ENCODE measurements around the gene COL27A1.
A peak's percentile ranks its signal among the peaks of the same experiment; 100 is the strongest.

The COL27A1 gene

DNA sequence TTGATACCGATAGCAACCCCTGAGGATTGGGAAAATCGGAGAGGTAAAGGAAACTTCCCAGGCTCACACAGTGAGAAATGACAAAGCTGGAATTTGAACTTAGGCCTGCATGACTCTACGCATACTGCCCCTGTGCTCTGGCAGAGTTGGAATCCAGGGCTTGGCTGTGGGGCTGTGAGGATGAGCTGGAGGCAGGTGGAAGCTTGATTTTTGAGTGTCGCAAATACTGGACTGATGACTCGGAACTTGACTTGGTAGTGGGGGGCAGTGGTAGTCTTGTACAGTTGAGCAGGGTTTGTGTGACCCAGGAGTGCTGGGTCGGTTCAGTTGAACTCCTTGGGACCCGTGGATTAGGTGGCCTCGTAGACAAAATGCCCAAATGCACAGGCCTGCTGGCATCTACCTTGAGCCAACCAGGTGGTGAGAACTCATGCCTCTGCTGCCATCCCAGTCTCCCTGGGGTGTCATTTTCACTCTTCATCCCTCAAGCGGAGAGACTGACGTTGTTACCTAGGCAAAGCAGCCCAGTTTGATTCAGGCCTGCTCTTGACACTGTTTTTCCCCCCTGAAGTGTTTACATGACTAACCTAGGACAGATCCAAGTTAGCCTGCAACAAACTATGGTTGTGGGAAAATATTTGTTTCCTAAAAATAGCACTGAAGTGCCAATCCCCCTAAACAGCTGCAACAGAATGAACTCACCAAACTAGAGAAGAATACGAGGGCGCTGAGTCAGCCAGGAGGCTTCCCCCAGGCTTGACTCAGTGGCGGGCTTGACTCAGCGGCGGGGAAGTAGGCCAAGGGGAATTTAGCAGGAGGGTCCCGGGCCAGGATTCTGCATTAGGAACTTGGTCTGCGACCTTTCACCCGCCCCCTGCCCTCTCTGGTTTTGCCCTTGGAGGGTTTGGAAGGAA is 121.8 kb downstream of the COL27A1 start:
- peak; percentile 94 for DNase-seq (ENCODE audit: low read depth)
- no peak overlapping the region for H3K4me3 ChIP-seq (ENCODE audit: low read depth, low read length)
- TF ChIP-seq, protein P1, sequence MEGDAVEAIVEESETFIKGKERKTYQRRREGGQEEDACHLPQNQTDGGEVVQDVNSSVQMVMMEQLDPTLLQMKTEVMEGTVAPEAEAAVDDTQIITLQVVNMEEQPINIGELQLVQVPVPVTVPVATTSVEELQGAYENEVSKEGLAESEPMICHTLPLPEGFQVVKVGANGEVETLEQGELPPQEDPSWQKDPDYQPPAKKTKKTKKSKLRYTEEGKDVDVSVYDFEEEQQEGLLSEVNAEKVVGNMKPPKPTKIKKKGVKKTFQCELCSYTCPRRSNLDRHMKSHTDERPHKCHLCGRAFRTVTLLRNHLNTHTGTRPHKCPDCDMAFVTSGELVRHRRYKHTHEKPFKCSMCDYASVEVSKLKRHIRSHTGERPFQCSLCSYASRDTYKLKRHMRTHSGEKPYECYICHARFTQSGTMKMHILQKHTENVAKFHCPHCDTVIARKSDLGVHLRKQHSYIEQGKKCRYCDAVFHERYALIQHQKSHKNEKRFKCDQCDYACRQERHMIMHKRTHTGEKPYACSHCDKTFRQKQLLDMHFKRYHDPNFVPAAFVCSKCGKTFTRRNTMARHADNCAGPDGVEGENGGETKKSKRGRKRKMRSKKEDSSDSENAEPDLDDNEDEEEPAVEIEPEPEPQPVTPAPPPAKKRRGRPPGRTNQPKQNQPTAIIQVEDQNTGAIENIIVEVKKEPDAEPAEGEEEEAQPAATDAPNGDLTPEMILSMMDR (conservative IDR thresholded peaks at IDR 0.05; ENCODE audit: low read depth, low read length), result no peak

DNA sequence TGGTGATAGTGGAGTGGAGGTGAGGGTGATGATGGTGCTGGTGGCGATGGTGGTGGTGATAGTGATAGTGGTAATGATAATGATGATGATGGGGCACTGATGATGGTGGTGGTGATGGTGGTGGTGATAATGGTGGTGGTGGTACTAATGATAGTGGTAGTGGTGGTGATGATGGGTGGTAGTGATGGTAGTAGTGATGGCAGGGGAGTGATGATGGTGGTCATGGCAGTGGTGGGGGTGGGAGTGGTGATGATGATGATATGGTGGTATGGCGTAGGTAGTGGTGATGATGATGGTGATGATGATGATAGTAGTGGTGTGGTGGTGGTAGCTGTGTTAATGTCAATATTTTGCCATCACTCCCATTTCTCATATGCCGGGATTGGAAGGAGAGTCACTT is 123.0 kb downstream of the COL27A1 start:
- TF ChIP-seq, protein P1 (conservative IDR thresholded peaks at IDR 0.05; ENCODE audit: low read depth, low read length), result no peak
- no peak overlapping the region for H3K4me3 ChIP-seq (ENCODE audit: low read depth, low read length)
- DNase-seq (ENCODE audit: low read depth), result no peak

DNA sequence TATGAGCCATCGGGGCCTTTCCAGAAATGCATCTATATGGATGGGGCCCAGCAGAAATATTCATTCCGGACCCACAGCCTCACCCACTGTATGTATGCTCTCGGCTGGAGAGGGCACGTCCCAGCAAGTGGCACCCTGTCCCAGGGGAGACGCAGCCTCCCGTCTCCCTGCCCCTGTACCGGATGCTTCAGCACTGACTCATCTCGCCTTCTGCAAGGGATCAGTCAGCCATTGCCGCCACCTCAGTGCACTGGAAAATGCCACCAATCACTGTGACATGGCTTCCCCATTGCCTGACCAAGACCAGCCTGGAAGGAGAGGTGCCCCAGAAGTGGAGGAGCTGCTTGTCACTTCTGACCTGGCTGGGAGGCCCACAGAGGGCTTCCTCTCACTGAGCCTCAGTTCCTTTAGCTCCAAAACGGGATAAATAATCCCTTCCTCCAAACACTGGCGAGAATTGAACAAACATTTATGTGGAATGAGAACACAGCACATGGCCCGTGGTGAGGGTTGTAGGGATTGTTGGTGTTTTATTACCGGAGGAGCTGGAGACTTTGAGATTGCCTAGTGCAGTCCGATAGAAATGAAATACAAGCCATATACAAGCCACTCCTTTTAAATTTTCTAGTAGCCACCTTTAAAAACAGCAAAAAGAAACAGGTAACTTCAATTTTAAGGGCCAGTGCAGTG is 123.7 kb downstream of the COL27A1 start:
- peak; percentile 47 for DNase-seq (ENCODE audit: low read depth)
- H3K4me3 ChIP-seq (ENCODE audit: low read depth, low read length), result no peak overlapping the region
- TF ChIP-seq, protein P1 (conservative IDR thresholded peaks at IDR 0.05; ENCODE audit: low read depth, low read length), result no peak

DNA sequence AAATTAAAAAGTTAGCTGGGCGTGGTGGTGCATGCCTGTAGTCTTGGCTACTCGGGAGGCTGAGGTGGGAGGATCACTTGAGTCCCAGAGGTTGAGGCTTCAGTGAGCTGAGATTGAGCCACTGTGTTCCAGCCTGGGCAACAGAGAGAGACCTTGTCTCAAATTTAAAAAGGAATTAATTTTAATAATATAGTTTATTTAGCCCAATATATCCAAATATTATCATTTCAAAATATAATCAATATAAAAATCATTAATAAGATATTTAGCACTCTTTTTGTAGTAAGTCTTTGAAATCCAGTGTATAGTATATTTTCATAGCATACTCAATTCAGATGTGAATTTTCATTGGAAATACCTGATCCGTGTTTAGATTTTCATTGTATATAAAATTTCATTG is 124.4 kb downstream of the COL27A1 start:
- H3K4me3 ChIP-seq (ENCODE audit: low read depth, low read length), result no peak overlapping the region
- DNase-seq (ENCODE audit: low read depth), result no peak
- TF ChIP-seq, protein P1 (conservative IDR thresholded peaks at IDR 0.05; ENCODE audit: low read depth, low read length), result no peak

DNA sequence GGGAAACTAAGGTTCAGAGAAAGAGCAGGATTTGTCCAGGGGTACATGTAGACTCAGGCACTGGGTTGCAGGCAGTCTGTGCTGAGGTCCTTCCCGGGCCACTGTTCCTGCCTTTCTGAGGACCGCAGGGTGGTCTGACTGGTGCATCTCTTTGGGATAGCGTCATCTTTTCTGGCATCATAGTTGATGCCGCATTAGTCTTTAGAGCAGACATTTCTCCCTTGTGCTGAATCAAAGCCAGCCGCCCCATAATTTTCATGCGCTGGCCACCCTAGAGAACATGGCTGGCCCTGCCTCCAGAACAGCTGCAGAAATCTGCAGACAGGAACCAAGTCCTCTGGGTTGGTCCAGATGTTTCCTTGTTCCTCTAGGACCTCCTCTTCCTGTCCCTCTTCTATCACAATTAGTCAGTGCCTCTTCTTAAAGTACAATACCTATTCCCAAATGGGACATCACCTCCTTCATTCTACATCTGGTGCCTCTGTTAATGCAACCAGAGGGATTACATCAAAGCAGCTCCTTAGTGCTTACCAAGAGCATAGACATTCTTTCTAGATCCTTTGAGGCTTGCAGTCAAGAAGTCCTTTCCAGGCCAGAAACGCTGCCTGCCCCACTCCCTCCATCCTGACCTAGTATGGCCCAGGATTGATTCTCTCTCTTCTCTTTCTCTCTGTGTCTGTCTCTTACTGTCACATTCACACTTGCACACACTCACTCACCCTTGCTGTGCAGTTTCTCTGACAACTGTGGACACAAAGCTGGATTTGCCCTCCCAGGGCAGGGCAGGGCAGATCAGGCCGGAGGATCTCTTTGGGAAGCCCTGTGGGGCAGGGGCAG is 125.5 kb downstream of the COL27A1 start:
- TF ChIP-seq, protein P1 (conservative IDR thresholded peaks at IDR 0.05; ENCODE audit: low read depth, low read length), result no peak
- no peak for DNase-seq (ENCODE audit: low read depth)
- H3K4me3 ChIP-seq (ENCODE audit: low read depth, low read length), result no peak overlapping the region

DNA sequence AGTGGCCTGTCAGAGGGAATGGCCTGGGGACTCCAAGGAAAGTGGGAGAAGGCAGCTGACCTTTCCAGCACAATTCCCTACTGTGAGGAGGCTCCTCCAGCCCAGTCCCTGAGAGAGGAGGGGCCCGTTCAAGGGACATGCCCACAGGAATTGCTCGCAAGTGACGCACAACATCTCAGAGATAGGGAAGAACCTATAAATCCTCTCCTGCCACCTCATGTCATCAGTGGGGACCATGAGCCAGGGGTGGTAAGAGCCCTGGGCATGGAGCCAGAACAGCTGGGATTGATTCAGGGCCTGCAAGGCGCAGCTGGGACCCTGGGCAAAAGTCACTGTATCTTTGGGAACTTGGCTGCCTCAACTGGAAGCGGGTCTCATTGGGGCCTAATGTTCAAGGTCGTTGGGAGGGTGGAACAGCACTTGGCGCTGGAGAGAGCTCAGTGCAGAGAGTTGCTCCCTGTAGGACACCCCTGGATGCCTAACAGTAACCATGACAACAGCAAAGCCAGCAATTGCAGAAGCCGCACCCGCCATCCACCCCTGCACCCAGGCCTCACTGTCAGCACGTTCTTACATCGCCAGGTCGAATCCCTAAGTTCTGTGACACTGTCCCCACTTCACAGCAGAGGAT is 126.3 kb downstream of the COL27A1 start:
- TF ChIP-seq, protein P1 (conservative IDR thresholded peaks at IDR 0.05; ENCODE audit: low read depth, low read length), result no peak

More for the DNA sequence above, 126.3 kb downstream of the COL27A1 start:
- DNase-seq (ENCODE audit: low read depth), result no peak
- H3K4me3 ChIP-seq (ENCODE audit: low read depth, low read length), result no peak overlapping the region
